ENCODE measurements around the gene HK3. TPM values are rescaled to one million over a fixed set of nuclear protein-coding genes. Genes with fewer than 3 reads are reported as not detected.
A peak's percentile ranks its signal among the peaks of the same experiment; 100 is the strongest.

Gene HK3
- total and polyA plus RNA-seq, 2 of the 8 experiments (the other 6 are each of a cell fraction or from before 2014, with no cell fraction given) = not detected

DNA sequence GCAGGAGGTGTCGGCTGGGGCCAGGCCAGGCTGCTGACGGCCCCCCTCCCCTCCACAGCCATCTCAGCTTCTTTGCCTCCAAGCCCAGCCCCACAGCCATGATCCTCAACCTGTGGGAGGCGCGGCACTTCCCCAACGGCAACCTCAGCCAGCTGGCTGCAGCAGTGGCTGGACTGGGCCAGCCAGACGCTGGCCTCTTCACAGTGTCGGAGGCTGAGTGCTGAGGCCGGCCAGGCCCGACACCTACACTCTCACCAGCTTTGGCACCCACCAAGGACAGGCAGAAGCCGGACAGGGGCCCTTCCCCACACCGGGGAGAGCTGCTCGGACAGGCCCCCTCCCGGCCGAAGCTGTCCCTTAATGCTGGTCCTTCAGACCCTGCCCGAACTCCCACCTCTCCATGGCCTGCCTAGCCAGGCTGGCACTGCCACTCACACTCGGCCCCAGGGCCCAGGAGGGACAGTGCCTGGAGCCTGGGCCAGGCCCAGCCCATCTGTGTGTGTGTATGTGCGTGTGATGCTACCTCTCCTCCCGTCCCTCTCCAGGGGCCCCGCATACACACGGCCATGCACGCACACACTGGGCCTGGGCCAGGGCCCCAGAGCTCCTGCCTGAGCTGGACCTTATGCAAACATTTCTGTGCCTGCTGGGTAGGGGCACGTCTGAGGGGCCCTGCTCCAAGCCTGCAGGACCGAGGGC lies 19.3 kb downstream of the HK3 start:
- no peak overlapping the region for H2BK20ac ChIP-seq (ENCODE audit: low read length)
- no peak overlapping the region for H3K4ac ChIP-seq (replicated peaks; ENCODE audit: insufficient read length, low read depth, low read length)
- H4K5ac ChIP-seq (ENCODE audit: insufficient read length, low read depth, low read length) = no peak overlapping the region
- H3K27ac ChIP-seq (ENCODE audit: low read depth, low read length) = no peak overlapping the region
- H3K4me2 ChIP-seq (ENCODE audit: insufficient read depth in 1 of 2, low read depth in 2 of 2, low read length in 2 of 2) = no peak overlapping the region
- FAIRE-seq (no peak), DNase-seq (ENCODE audit: low read depth in 1 of 2, low spot score in 2 of 2) (no peak)
- H4K8ac ChIP-seq (ENCODE audit: extremely low read depth, insufficient read depth, low read length) = peak overlapping the region; percentile 57; the same call in 1 of the 2 replicates
- no peaks in the 10 kb centered on the region for H3K27me3 ChIP-seq (replicated peaks in 1 of 4; ENCODE audit: control insufficient read depth in 3 of 4, extremely low read depth in 1 of 4, insufficient read depth in 3 of 4, low read length in 3 of 4)
- peaks cover 0 to 4% (median 1%) of the 10 kb centered on the region in 4 experiments; a peak in 3 of 7 replicates for H3K4me1 ChIP-seq (replicated peaks in 1 of 4; ENCODE audit: control insufficient read depth in 3 of 4, insufficient read depth in 4 of 4, low read length in 3 of 4)
- no peak overlapping the region for H2AFZ ChIP-seq (ENCODE audit: low read length)
- CTCF ChIA-PET (ENCODE audit: partially characterized antibody) = interaction anchor here (0.7 to 5.4 kb wide), 7 partner anchors 10 to 374 kb away, joined by 3 to 34 read pairs (median 4); partner anchors contain the start of gene HK3
- no peak overlapping the region for H2AK5ac ChIP-seq (ENCODE audit: low read depth, low read length)
- POLR2A ChIA-PET (ENCODE audit: partially characterized antibody) = interaction anchor here (1.3 kb wide), 1 partner anchor 64 kb away, joined by 3 read pairs; no protein-coding TSS in a partner anchor
- no peaks in the 10 kb centered on the region for H3K36me3 ChIP-seq (ENCODE audit: control insufficient read depth in 2 of 4, insufficient read depth in 4 of 4, low read length in 3 of 4)
- H3K9me3 ChIP-seq (ENCODE audit: insufficient read depth in 2 of 2, low read depth in 1 of 2, low read length in 1 of 2) = no peaks in the 10 kb centered on the region
- peak overlapping the region; percentile 66 for H2BK5ac ChIP-seq (ENCODE audit: low read depth, low read length)
- H2BK120ac ChIP-seq (replicated peaks; ENCODE audit: low read depth, low read length) = no peak overlapping the region
- H3K23me2 ChIP-seq (ENCODE audit: low read depth, low read length) = no peaks in the 10 kb centered on the region
- no peaks in the 10 kb centered on the region for H3K79me2 ChIP-seq (ENCODE audit: control insufficient read depth in 1 of 2, insufficient read depth in 2 of 2, low read length in 2 of 2)
- no peak overlapping the region for H3K4me3 ChIP-seq (ENCODE audit: extremely low read depth in 1 of 4, insufficient read depth in 2 of 4, low read depth in 3 of 4, low read length in 4 of 4)
- H2BK12ac ChIP-seq (ENCODE audit: low read depth, low read length) = 0 out of 2 replicates have a peak overlapping the region, but pooled peaks have one; percentile 75
- no peak overlapping the region for H3K18ac ChIP-seq (ENCODE audit: extremely low read depth, low read length)
- WGBS, 2 experiments (ENCODE audit: extremely low coverage in 1 of 2, insufficient coverage in 1 of 2, insufficient read length in 1 of 2, insufficient replicate concordance in 2 of 2, low coverage in 1 of 2, low lambda C conversion rate in 2 of 2, missing lambda C conversion rate in 1 of 2) = 84% methylated on average over 17 of the region's 23 CpGs; no CpG with 5 or more reads in 1 of the 2 experiments
- H4K20me1 ChIP-seq (replicated peaks in 1 of 2; ENCODE audit: control insufficient read depth in 1 of 2, insufficient read depth in 2 of 2, low read length in 2 of 2) = no peaks in the 10 kb centered on the region
- no peak overlapping the region for H3K14ac ChIP-seq (ENCODE audit: insufficient read length)
- H3K56ac ChIP-seq (replicated peaks; ENCODE audit: insufficient read length, low read depth, low read length) = no peak overlapping the region
- no peaks in the 10 kb centered on the region for H3K79me1 ChIP-seq (ENCODE audit: low read depth, low read length)
- H3K9ac ChIP-seq (replicated peaks in 1 of 4; ENCODE audit: extremely low read depth in 1 of 4, low read depth in 3 of 4, low read length in 3 of 4) = no peak overlapping the region
- H3K23ac ChIP-seq (ENCODE audit: insufficient read length) = no peak overlapping the region
- H4K91ac ChIP-seq (replicated peaks; ENCODE audit: insufficient read length, low read length) = peak overlapping the region; percentile 42
- no peak overlapping the region; the same call in 1 of the 2 replicates for H2BK15ac ChIP-seq (ENCODE audit: low read length)
- TF ChIP-seq POLR2A (IDR thresholded peaks at IDR 0.05; ENCODE audit: control extremely low read depth in 1 of 2, low read depth in 2 of 2, low read length in 2 of 2) (no peak), NANOG (IDR thresholded peaks at IDR 0.05; ENCODE audit: insufficient read depth, low read depth, low read length, poor library complexity, severe bottlenecking) (no peak), SIRT6 (IDR thresholded peaks at IDR 0.05; ENCODE audit: low read length) (no peak), PHF8 (conservative IDR thresholded peaks at IDR 0.05; ENCODE audit: low read depth, low read length) (no peak), GABPA (IDR thresholded peaks at IDR 0.05; ENCODE audit: borderline replicate concordance, insufficient read depth, low read length) (no peak), CEBPB (IDR thresholded peaks at IDR 0.05; ENCODE audit: low read depth, low read length) (no peak), EGR1 (IDR thresholded peaks at IDR 0.05; ENCODE audit: borderline replicate concordance, low read depth, low read length) (no peak), CBX5 (IDR thresholded peaks at IDR 0.05; ENCODE audit: low read depth, low read length) (no peak)
- TF ChIP-seq, protein P1, sequence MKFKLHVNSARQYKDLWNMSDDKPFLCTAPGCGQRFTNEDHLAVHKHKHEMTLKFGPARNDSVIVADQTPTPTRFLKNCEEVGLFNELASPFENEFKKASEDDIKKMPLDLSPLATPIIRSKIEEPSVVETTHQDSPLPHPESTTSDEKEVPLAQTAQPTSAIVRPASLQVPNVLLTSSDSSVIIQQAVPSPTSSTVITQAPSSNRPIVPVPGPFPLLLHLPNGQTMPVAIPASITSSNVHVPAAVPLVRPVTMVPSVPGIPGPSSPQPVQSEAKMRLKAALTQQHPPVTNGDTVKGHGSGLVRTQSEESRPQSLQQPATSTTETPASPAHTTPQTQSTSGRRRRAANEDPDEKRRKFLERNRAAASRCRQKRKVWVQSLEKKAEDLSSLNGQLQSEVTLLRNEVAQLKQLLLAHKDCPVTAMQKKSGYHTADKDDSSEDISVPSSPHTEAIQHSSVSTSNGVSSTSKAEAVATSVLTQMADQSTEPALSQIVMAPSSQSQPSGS (IDR thresholded peaks at IDR 0.05; ENCODE audit: low read length) = no peak
- TF ChIP-seq, protein P2, sequence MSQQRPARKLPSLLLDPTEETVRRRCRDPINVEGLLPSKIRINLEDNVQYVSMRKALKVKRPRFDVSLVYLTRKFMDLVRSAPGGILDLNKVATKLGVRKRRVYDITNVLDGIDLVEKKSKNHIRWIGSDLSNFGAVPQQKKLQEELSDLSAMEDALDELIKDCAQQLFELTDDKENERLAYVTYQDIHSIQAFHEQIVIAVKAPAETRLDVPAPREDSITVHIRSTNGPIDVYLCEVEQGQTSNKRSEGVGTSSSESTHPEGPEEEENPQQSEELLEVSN (IDR thresholded peaks at IDR 0.05) = no peak

Data from H1 (cell line).